K562 (cell line): ENCODE results near the gene ANK3. TPM values are rescaled to one million over a fixed set of nuclear protein-coding genes. Genes with fewer than 3 reads are reported as not detected.

Experiments
- ATAC-seq: fragments of 200-7000 bp; cut with Tn5 transposase; 3 replicates; pipeline ENCODE4 v1.9.1; 2020; ENCODE audit warnings: moderate library complexity
- BruUV-seq: library from RNA; stranded (reverse); fragments of 400-500 nt; replicated peaks from 2 replicates; lab custom pipeline; 2021; lab: Mats Ljungman, UMichigan
- CTCF ChIA-PET: fragments of 300-600 bp; formaldehyde crosslinking; extraction: SDS; loops from one replicate; lab custom pipeline; 2021; ENCODE audit warnings: low intra/inter-chr PET ratio; lab: Yijun Ruan, JAX
- POLR2A ChIA-PET: fragments of 300-600, 350-650 bp; sonication (Branson Sonifier 250); formaldehyde crosslinking; extraction: SDS; loops from one replicate; lab custom pipeline; 2021; ENCODE audit warnings: antibody characterized with exemption, inconsistent platforms; lab: Yijun Ruan, JAX
- DNase-seq, 4 experiments: peaks; one replicate each; pipeline versions ENCODE4 v3.0.0 to v3.0.0-alpha.2; 2011 to 2018; ENCODE audit warnings: low spot score in 3 of 4, mixed read lengths in 3 of 4; ENCODE audit errors: extremely low read depth in 1 of 4
- FAIRE-seq: peaks from 2 replicates; lab custom pipeline; 2011; peaks lifted over from hg19 to GRCh38; lab: Jason Lieb, UNC
- H2AFZ ChIP-seq: 2 replicates; pipeline ENCODE4 v1.6.0; 2011; ENCODE audit warnings: low read depth, low read length, control low read depth, inconsistent platforms
- H3K27ac ChIP-seq: fragments of 200-600 bp; 3 replicates; pipeline ENCODE4 v1.8.0; 2011; ENCODE audit warnings: low read depth, mild to moderate bottlenecking, control low read depth, inconsistent platforms, low read length, moderate library complexity, mixed read lengths; ENCODE audit errors: extremely low read depth
- H3K27me3 ChIP-seq, 2 experiments: fragments of 300-600 bp in 1 of 2; 2 replicates in 1 of 2; 3 replicates in 1 of 2; pipeline versions ENCODE4 v1.6.0 to v1.8.0; 2011; ENCODE audit warnings: inconsistent platforms in 2 of 2, low read length in 2 of 2, mild to moderate bottlenecking in 1 of 2, mixed read lengths in 1 of 2, moderate library complexity in 1 of 2; ENCODE audit not compliant: control insufficient read depth in 2 of 2, insufficient read depth in 2 of 2
- H3K36me3 ChIP-seq: fragments of 300-600 bp; 3 replicates; pipeline ENCODE4 v1.8.0; 2011; ENCODE audit warnings: mild to moderate bottlenecking, low read length, inconsistent platforms; ENCODE audit not compliant: control insufficient read depth, insufficient read depth
- H3K4me1 ChIP-seq, 2 experiments: fragments of 200-600 bp in 1 of 2; replicated peaks in 1 of 2; 2 replicates in 1 of 2; 3 replicates in 1 of 2; pipeline versions ENCODE4 v1.5.1 to v1.8.0; 2011; ENCODE audit warnings: inconsistent platforms in 2 of 2, low read length in 2 of 2, mild to moderate bottlenecking in 1 of 2, mixed read lengths in 1 of 2, moderate library complexity in 1 of 2; ENCODE audit not compliant: control insufficient read depth in 2 of 2, insufficient read depth in 2 of 2
- H3K4me2 ChIP-seq: 2 replicates; pipeline ENCODE4 v1.6.1; 2011; ENCODE audit warnings: low read length, control low read depth, inconsistent platforms, mixed read lengths; ENCODE audit not compliant: insufficient read depth
- H3K4me3 ChIP-seq: fragments of 200-600 bp; sonication (generic), shearing (Covaris generic); 2 replicates; pipeline ENCODE4 v1.5.1; 2016; ENCODE audit warnings: control low read depth, inconsistent platforms
- H3K79me2 ChIP-seq: fragments of 200-600 bp; 3 replicates; pipeline ENCODE4 v1.8.0; 2011; ENCODE audit warnings: low read length, inconsistent platforms; ENCODE audit not compliant: control insufficient read depth, insufficient read depth
- H3K9ac ChIP-seq, 2 experiments: 2 replicates each; pipeline versions ENCODE4 v1.6.0 to v1.6.1; 2011; ENCODE audit warnings: low read depth in 2 of 2, low read length in 2 of 2, control low read depth in 1 of 2, inconsistent platforms in 1 of 2, mild to moderate bottlenecking in 1 of 2, mixed read lengths in 1 of 2; ENCODE audit not compliant: insufficient read depth in 1 of 2
- H3K9me1 ChIP-seq: one replicate; pipeline ENCODE4 v1.6.0; 2011; ENCODE audit warnings: inconsistent platforms, mild to moderate bottlenecking, low read length, moderate library complexity; ENCODE audit not compliant: control insufficient read depth, insufficient read depth
- H3K9me3 ChIP-seq: replicated peaks from 2 replicates; pipeline ENCODE4 v1.5.1; 2011; ENCODE audit warnings: low read depth, low read length, inconsistent platforms; ENCODE audit not compliant: control insufficient read depth, insufficient read depth
- H4K20me1 ChIP-seq: replicated peaks from 2 replicates; pipeline ENCODE4 v1.6.1; 2011; ENCODE audit warnings: low read length, inconsistent platforms, mixed read lengths; ENCODE audit not compliant: control insufficient read depth, insufficient read depth
- CAMTA2 ChIP-seq: fragments of 250-450 bp; sonication (Bioruptor Pico); conservative IDR thresholded peaks from 2 replicates; pipeline ENCODE4 v1.5.1; 2022
- CBX1 ChIP-seq: sonication (generic); IDR thresholded peaks from 2 replicates; pipeline ENCODE4 v1.6.1; 2016; ENCODE audit warnings: antibody characterized with exemption, low read depth, mild to moderate bottlenecking
- CLOCK ChIP-seq: fragments of 250-450 bp; sonication (Bioruptor Pico); IDR thresholded peaks from 2 replicates; pipeline ENCODE4 v1.4.0; 2020; ENCODE audit warnings: mild to moderate bottlenecking, moderate library complexity, borderline replicate concordance
- E2F1 ChIP-seq: sonication (generic); formaldehyde crosslinking; IDR thresholded peaks from 2 replicates; pipeline ENCODE4 v1.8.1; 2023; ENCODE audit warnings: mild to moderate bottlenecking, missing genetic modification reagents, moderate library complexity
- POLR2H ChIP-seq: IDR thresholded peaks from 2 replicates; pipeline ENCODE4 v1.6.1; 2016; ENCODE audit warnings: missing genetic modification characterization, low read depth, mild to moderate bottlenecking, control low read depth, missing compliant biosample characterization, moderate library complexity
- TGIF2 ChIP-seq: sonication (generic); formaldehyde crosslinking; IDR thresholded peaks from 2 replicates; pipeline ENCODE4 v1.8.1; 2022; ENCODE audit warnings: mild to moderate bottlenecking, missing genetic modification reagents, moderate library complexity
- ZBTB1 ChIP-seq: sonication (generic); formaldehyde crosslinking; IDR thresholded peaks from 2 replicates; pipeline ENCODE4 v1.8.1; 2023; ENCODE audit warnings: missing genetic modification reagents, low read depth, mild to moderate bottlenecking, borderline replicate concordance
- ZC3H4 ChIP-seq: sonication (generic); formaldehyde crosslinking; IDR thresholded peaks from 2 replicates; pipeline ENCODE4 v1.9.0; 2021; ENCODE audit warnings: missing genetic modification reagents, borderline replicate concordance
- ZNF146 ChIP-seq: IDR thresholded peaks from one replicate; pipeline ENCODE4 v1.6.1; 2018; ENCODE audit warnings: missing compliant biosample characterization; ENCODE audit not compliant: unreplicated experiment
- ZNF77 ChIP-seq: fragments of 250-450 bp; sonication (Bioruptor Pico); IDR thresholded peaks from 2 replicates; pipeline ENCODE4 v1.5.0; 2020
- ZZZ3 ChIP-seq: fragments of 450-650 bp; IDR thresholded peaks from 2 replicates; pipeline ENCODE4 v1.6.1; 2016; ENCODE audit warnings: antibody characterized with exemption, mild to moderate bottlenecking, moderate library complexity
- WGBS: fragments of 100-300 bp; shearing (Covaris generic); methylation state at CpG from one replicate; pipeline ENCODE4 v1.1.6; 2016; ENCODE audit warnings: low coverage, mixed read lengths; ENCODE audit not compliant: insufficient coverage; ENCODE audit errors: missing lambda C conversion rate; 5-methylcytosine and 5-hydroxymethylcytosine counted together
- in situ Hi-C: fragments of 300-500 bp; cut with MboI; formaldehyde crosslinking; loops from 4 replicates; pipeline ENCODE4 v1.15.0; 2018; ENCODE audit warnings: inconsistent platforms, mixed read lengths
- intact Hi-C: fragments of 100-400 bp; cut with micrococcal nuclease; formaldehyde crosslinking; loops from 2 replicates; pipeline ENCODE4 v1.14.2; 2022
- polyA plus RNA-seq, 8 experiments: library from polyadenylated mRNA; depleted of rRNA in 4 of 8; stranded (reverse) in 5 of 8; unstranded in 3 of 8; fragments of >200 nt; fragmentation: Nextera tagmentation in 2 of 8; fragmentation: Illumina TruSeq in 1 of 8; extraction: Ambion mirVana in 2 of 8; extraction: Trizol in 1 of 8; gene quantifications; 2 replicates each; pipeline versions ENCODE4 v1.2.1 to v1.2.3, GENCODE V29; 2011 to 2014; ENCODE audit warnings: inconsistent platforms in 1 of 8, missing spikeins in 1 of 8
- total RNA-seq, 7 experiments: library from RNA; depleted of rRNA in 6 of 7; stranded (reverse); fragments of >200 nt in 6 of 7; fragmentation: Illumina TruSeq in 2 of 7; extraction: Trizol in 2 of 7; gene quantifications; 2 replicates each; pipeline versions ENCODE4 v1.2.1 to v1.2.3, GENCODE V29; 2011 to 2021; ENCODE audit warnings: low replicate concordance in 1 of 7

The ANK3 gene
- total and polyA plus RNA-seq, 9 of the 15 experiments (the other 6 are each of a cell fraction or from before 2014, with no cell fraction given) = 10.0 to 32.3 (median 17.9) TPM

DNA sequence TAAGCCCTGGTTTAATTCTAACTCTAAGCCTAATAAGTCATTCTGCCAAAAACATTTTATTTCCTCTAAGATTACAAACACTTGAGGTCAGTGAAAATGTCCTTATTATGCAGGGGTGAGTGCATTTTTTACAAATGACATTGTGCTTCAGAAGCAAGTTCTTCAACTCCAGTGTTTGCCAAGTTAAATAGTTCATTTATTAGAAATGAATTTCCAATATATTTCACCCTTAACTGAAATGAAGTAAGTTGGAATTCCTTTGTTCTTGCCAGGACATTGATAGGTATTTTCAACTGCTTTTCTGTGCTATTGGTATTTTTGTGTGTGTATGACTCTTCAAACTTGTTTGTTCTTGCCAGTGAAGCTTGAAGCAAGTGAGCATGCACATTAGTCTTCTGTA is 393.8 kb downstream of the ANK3 start:
- no TSS peak for BruUV-seq
- H3K27ac ChIP-seq = no peak overlapping the region
- no peaks in the 10 kb centered on the region; a peak in 1 of 5 replicates for H3K4me1 ChIP-seq
- no peaks in the 10 kb centered on the region for H4K20me1 ChIP-seq
- POLR2A ChIA-PET = no interaction called here
- H3K36me3 ChIP-seq = no peaks in the 10 kb centered on the region
- TF ChIP-seq ZNF146 (CRISPR knock-in tag) = no peak
- TF ChIP-seq, all 486 proteins: peak for 0
- no peak overlapping the region for H2AFZ ChIP-seq
- H3K9ac ChIP-seq = no peak overlapping the region
- no peak overlapping the region for H3K4me2 ChIP-seq
- H3K79me2 ChIP-seq = no peaks in the 10 kb centered on the region
- intact Hi-C loops = no loop called here
- H3K9me3 ChIP-seq = no peaks in the 10 kb centered on the region
- ATAC-seq = no peak
- no peaks in the 10 kb centered on the region for H3K9me1 ChIP-seq
- DNase-seq = no peak
- no peaks in the 10 kb centered on the region for H3K27me3 ChIP-seq
- H3K4me3 ChIP-seq = no peak overlapping the region
- in situ Hi-C loops = no loop called here
- FAIRE-seq = no peak
- CTCF ChIA-PET = no interaction called here

GRCh38 chr10:59993931-59994330 is 395.7 kb downstream of the ANK3 start:
- no peak overlapping the region for H3K4me3 ChIP-seq
- 4% methylated on average over 1 of the region's 1 CpG for WGBS
- ChIA-PET CTCF (no interaction called here), POLR2A (no interaction called here)
- H3K9me3 ChIP-seq = no peaks in the 10 kb centered on the region
- H3K4me1 ChIP-seq = no peaks in the 10 kb centered on the region
- H3K36me3 ChIP-seq = no peaks in the 10 kb centered on the region
- no peak overlapping the region for H3K4me2 ChIP-seq
- intact Hi-C loops (no loop called here), in situ Hi-C loops (no loop called here)
- H3K27ac ChIP-seq = no peak overlapping the region
- no peaks in the 10 kb centered on the region; a peak in 1 of 5 replicates for H3K27me3 ChIP-seq
- ATAC-seq = no peak
- no peaks in the 10 kb centered on the region for H3K79me2 ChIP-seq
- no peaks in the 10 kb centered on the region for H3K9me1 ChIP-seq
- H2AFZ ChIP-seq = no peak overlapping the region
- DNase-seq = no peak
- TF ChIP-seq ZC3H4 (CRISPR knock-in tag) (no peak), CAMTA2 (CRISPR knock-in tag) (no peak), ZBTB1 (no peak), ZZZ3 (no peak), TGIF2 (CRISPR knock-in tag) (no peak), CLOCK (CRISPR knock-in tag) (no peak), CBX1 (no peak), ZNF77 (CRISPR knock-in tag) (no peak), POLR2H (no peak), E2F1 (CRISPR knock-in tag) (no peak)
- no peak overlapping the region for H3K9ac ChIP-seq
- BruUV-seq = no TSS peak
- H4K20me1 ChIP-seq = no peaks in the 10 kb centered on the region
- FAIRE-seq = no peak
